Activated CD8-positive, alpha-beta memory T cell treated with anti-CD3 and anti-CD28 coated beads, Interleukin-2, amount 10 ng/mL, durations not matched to agents 7 days and 5 days (primary cell): ENCODE measurements around the gene SPAST. TPM values are rescaled to one million over a fixed set of nuclear protein-coding genes. Genes with fewer than 3 reads are reported as not detected.

Experiments used
- total RNA-seq, 2 experiments: library from RNA; stranded (reverse); gene quantifications; one replicate each; pipeline ENCODE4 v1.2.3, GENCODE V29; 2021

SPAST gene
- total RNA-seq, 2 experiments from 2014 or later, result 17.3 to 20.4 TPM

Other genes with a start within 250 kb of the SPAST start
- gene MEMO1, start 52.5 kb upstream of the SPAST start, total RNA-seq, result 10 to 100 TPM; 44.3 to 49.7 TPM
- 10 to 100 TPM; 69.9 to 77.8 TPM for gene DPY30, start 23.8 kb upstream of the SPAST start, total RNA-seq
- gene SLC30A6, start 102.3 kb downstream of the SPAST start, total RNA-seq, result 10 to 100 TPM; 16.8 to 27.2 TPM
- under 1 TPM in 1 of 2 experiments, not detected in 1; 0.07 TPM for gene NLRC4, start 201.3 kb downstream of the SPAST start, total RNA-seq
- 10 to 100 TPM; 30.9 to 40.5 TPM for gene YIPF4, start 214.3 kb downstream of the SPAST start, total RNA-seq